Esophagus mucosa (tissue), 1 donor: ENCODE results near the gene KCTD2. TPM values are rescaled to one million over a fixed set of nuclear protein-coding genes. Genes with fewer than 3 reads are reported as not detected.

Source experiments
- ATAC-seq: fragments of 200-7000 bp; cut with Tn5 transposase; one replicate; pipeline ENCODE4 v1.9.1; 2020
- total RNA-seq: library from RNA; stranded (reverse); gene quantifications from one replicate; pipeline ENCODE4 v1.2.4, GENCODE V29; 2023
- donor health status: DM: yes; HTN: yes; CAD: no.

Gene KCTD2
- total RNA-seq, 1 donor from 2014 or later: 13.2 TPM

GRCh38 chr17:75099881-75100595 is 53.0 kb downstream of the KCTD2 start:
- no peak for ATAC-seq

- ATAC-seq: no peak
Observed at GRCh38 chr17:75102385-75102821, 55.4 kb downstream of the KCTD2 start.

GRCh38 chr17:75103601-75104554 is 56.9 kb downstream of the KCTD2 start:
- ATAC-seq: no peak

DNA sequence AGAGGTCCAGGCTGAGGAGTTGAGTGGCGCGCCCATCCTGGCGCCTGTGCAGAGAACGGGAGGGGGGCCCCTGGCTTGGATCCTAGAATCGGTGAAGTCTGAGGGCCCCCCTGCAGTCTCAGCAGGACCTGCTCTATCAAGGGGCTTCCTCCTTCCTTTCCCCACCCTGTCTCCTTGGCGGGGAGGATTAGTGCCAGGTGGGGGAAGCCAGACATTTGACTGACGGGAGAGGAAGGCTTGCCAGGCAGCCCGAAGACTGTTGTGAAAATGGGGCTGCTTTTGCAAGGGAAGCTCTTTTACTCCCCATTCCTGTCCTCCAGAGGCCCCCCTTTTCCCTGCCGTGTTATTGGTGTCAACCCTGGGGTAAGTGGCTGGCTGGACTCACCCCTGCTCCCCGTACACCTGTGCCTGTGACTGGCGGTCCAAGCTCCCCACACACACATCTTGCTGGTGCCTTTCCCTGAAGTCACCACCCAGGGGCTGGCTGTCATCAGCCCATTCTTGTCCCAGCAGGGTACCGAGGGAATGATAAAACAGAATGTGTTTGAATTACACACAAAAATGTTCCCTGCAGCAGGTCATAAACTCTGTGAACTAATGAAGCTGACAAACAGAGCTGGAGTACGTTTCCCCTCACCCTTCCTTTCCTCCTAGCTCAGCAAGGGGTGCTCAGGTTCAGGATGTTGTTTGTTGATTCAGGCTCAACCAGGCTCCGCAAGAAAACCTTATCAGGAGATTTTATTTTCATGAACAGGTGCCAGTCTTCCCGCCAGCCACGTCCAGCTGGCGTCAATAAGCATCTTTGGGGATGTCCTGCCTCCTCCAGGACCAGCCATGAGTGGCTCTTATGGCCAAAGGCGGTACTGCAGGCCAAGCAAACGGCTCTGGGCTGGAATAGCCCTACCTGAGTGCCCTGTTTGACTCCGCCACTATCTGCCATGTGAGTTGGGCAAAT is 58.4 kb downstream of the KCTD2 start:
- ATAC-seq: peak; percentile 40

DNA sequence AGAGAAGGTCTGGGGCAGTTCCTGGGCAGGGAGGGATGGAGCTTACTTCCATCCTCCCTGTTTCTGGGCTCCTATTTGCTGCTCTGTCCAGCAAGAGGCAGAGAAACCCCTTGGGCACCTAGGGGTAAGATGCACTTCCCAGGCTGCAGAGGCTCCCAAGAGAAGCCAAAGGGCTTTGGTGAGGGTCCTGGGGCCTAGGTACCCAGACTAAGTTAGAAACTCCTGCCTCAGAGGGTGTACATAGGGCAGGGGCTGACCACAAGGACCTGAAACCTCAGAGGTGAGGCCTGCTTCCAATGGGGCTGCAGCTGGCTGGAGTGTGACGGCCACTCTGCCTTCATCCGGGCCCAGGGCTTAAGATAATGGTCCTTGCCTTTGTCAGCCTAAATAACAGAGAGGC is 61.2 kb downstream of the KCTD2 start:
- no peak for ATAC-seq

DNA sequence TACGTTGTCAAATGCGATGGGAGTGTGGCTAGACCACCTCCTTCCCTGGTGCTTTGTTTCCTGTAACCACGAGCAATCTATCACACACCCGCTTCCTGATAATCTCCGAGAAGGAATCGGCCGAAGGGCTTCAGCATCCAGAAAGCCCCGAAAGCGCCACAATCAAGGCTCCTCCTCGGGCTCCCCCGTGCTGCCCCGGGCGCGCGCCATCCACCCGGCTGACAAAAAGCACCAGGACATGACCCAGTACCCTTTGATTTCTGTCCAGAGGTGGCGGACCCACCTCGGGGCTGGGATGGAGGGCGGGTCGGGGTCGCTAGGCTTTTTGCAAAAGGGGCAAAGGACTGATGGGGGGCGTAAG is 62.0 kb downstream of the KCTD2 start:
- no peak for ATAC-seq

- peak; percentile 79 for ATAC-seq
Observed at GRCh38 chr17:75109407-75110233, 62.6 kb downstream of the KCTD2 start, which contains the start of gene ARMC7. TSS of gene ARMC7 (plus strand) at chr17:75109969. CDS start at chr17:75110289, 320 bp downstream.

DNA sequence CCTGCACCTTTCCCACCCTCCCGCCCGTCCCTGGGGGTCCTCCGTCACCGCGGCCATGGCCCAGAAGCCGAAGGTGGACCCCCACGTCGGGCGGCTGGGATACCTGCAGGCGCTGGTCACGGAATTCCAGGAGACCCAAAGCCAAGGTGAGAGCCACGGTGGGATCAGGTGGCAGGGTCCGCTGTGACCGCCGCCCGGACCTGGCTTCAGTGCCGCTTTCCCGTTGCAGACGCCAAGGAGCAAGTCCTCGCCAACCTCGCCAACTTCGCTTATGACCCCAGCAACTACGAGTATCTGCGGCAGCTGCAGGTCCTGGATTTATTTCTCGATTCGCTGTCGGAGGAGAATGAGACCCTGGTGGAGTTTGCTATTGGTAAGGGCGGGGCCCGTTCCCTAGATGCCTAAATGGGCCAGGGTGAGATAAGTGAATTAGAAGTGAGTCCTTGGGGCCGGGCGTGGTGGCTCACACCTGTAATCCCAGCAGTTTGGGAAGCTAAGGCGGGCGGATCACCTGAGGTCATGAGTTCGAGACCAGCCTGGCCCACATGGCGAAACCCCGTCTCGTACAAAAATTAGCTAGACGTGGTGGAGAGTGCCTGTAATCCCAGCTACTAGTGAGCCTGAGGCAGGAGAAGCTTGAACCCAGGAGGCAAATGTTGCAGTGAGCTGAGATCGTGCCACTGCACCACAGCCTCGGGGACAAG is 63.4 kb downstream of the KCTD2 start:
- peak; percentile 1 for ATAC-seq

- no peak for ATAC-seq
Observed at GRCh38 chr17:75111777-75112335, 64.8 kb downstream of the KCTD2 start.

DNA sequence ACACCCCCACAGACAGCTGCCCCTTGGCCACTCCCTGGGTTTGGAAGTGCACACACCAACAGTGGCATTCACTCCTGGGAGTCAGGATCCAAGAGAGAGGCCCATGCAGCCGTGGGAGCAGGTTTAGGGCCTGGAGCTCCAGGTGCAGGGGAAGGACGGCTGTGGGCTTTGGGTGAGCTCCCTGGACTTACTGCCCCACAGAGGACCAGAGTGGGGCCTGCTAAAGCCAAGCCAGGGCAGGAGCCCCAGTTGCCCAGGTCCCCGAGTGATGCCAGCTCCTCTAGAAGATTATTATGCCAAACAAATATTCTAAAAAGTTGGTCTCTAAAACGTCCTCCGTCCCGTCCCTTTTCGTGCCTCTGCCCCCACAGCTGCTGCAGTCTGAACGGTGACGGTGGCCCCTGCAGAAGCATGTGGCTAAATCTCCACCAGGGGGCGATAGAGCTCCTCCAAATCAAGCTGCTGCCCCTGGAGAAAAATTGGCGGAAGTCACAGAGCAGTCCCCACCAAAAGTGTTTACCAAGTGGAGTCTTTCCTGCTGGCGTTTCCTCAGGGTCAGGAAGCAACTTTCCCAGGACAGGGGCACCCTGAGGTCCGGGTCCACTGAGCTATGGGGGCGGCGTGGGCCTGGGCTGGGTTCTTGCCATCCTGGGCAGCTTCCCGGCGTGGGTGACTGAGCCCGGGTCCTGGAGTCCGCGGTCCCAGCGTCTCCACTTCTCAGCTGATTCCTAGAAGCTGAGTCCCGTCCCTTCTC is 67.0 kb downstream of the KCTD2 start:
- peak; percentile 65 for ATAC-seq

DNA sequence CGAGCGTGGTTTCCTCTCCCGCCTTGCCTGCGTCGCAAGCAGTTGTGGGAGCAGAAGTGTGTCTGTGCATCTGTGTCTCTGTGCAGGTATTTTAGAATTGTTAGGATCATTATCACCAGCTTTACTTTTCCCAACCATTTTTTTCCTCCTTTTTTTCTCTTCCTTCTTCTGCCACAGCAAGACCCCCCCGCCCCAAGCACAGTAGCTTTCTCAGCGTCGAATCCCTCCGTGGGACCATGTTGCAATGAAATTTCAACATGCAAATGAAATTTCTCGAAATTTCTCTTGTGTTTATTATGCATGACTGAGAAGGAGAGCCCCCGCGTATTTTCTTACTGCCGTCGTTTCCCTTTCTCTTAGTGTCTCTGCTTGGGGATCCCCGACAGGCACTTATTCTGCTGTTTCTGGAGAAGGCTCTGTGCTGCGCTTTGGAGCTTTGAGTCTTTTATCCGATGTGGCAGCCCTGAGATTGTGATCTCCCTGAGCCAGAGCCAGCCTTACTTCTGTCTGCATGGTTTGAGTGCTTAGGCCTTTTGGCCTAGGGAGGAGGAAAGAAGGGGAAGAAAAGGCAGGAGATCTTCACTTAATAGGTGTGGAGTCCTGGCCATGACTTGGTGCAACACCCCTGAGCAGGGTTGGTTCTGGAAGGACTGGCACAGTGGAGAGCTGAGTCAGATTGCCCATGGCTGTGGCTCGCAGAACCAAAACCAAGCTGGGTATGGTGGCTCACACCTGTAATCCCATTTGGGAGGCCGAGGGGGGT is 67.7 kb downstream of the KCTD2 start:
- peak; percentile 43 for ATAC-seq

Other genes with a start within 250 kb of the KCTD2 start
- gene GRIN2C, start 187.3 kb upstream of the KCTD2 start, total RNA-seq: not detected
- gene FDXR, start 174.2 kb upstream of the KCTD2 start, total RNA-seq: 31.5 TPM
- gene FADS6, start 153.6 kb upstream of the KCTD2 start, total RNA-seq: 1.4 TPM
- gene USH1G, start 124.0 kb upstream of the KCTD2 start, total RNA-seq: 6.4 TPM
- 0.36 TPM for gene OTOP2, start 123.0 kb upstream of the KCTD2 start, total RNA-seq
- gene OTOP3, start 111.3 kb upstream of the KCTD2 start, total RNA-seq: 14.7 TPM
- 3.1 TPM for gene HID1, start 74.5 kb upstream of the KCTD2 start, total RNA-seq
- gene CDR2L, start 59.6 kb upstream of the KCTD2 start, total RNA-seq: 2.7 TPM
- 47.8 TPM for gene MRPL58, start 34.6 kb upstream of the KCTD2 start, total RNA-seq
- 314 TPM for gene ATP5PD, start 256 bp upstream of the KCTD2 start, total RNA-seq
- 13.9 TPM for gene SLC16A5, start 40.7 kb downstream of the KCTD2 start, total RNA-seq
- gene ARMC7, start 62.7 kb downstream of the KCTD2 start, total RNA-seq: 6.3 TPM
- 66.6 TPM for gene NT5C, start 84.5 kb downstream of the KCTD2 start, total RNA-seq
- gene JPT1, start 107.3 kb downstream of the KCTD2 start, total RNA-seq: 328 TPM
- 317 TPM for gene SUMO2, start 135.7 kb downstream of the KCTD2 start, total RNA-seq
- gene NUP85, start 158.5 kb downstream of the KCTD2 start, total RNA-seq: 43.0 TPM
- gene GGA3, start 214.4 kb downstream of the KCTD2 start, total RNA-seq: 20.6 TPM
- gene MRPS7, start 214.7 kb downstream of the KCTD2 start, total RNA-seq: 59.1 TPM
- 18.4 TPM for gene MIF4GD, start 224.0 kb downstream of the KCTD2 start, total RNA-seq
- 9.2 TPM for gene SLC25A19, start 242.2 kb downstream of the KCTD2 start, total RNA-seq